Anterior cingulate cortex (tissue), 58 donors: Measurements from ENCODE around the gene LNPK.
"Not testable (repeated sequence)": the region's sequence is repeated elsewhere in the genome, so short reads cannot be mapped to it uniquely, and the experiment has no call there.

Source experiments
- DNase-seq, 58 donors: peaks; one replicate each; lab custom pipeline; 2025; lab: John Stamatoyannopoulos, UW

Gene LNPK

DNA sequence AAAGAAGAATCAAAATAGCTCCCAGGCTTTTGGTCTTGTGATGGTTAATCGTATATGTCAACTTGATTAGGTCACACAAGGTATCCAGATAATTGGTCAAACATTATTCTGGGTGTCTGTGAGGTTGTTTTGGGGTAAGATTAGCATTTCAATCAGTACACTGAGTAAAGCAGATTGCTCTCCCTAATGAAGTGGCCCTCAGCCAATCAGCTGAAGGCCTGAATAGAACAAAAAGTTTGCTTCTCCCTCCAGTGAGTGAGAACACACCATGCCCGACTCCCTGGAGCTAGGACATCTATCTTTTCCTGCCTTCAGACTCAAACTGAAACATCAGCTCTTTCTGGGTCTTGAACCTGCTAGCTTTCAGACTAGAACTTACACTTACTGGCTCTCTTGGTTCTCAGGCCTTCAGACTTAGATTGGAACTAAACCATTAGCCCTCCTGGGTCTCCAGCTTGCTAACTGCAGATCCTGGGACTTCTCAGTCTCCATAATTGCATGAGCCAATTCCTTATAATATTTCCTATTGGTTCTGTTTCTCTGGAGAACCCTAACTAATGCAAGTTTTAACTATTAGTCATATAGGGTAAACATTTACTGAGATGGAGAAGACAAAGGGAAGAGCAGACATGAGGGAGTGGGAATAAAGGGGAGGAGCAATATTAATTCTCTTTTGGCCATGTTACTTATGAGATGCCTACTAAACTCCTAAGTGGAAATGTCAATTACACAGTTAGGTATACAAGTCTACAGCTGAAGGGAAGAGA is 25.5 kb downstream of the LNPK start:
- no peak for DNase-seq

DNA sequence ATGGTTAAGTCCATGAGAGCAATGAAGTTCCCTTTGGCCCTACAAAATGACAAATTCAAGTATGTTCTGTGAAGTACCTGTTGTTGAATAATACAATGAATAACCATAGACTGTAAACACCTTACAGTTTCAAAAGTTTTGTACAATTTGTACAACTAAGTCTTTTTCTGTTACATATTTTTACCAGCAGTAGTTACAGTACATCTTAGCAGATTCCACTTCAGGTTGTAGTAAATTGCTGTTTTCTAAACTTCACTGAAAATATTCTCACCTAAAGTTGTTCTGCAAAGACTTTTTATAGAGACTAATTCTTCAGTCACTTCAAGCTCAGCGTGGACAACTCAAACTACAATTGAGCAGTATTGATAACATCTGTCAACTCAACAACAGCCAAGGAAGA is 28.7 kb downstream of the LNPK start:
- DNase-seq: no peak

DNA sequence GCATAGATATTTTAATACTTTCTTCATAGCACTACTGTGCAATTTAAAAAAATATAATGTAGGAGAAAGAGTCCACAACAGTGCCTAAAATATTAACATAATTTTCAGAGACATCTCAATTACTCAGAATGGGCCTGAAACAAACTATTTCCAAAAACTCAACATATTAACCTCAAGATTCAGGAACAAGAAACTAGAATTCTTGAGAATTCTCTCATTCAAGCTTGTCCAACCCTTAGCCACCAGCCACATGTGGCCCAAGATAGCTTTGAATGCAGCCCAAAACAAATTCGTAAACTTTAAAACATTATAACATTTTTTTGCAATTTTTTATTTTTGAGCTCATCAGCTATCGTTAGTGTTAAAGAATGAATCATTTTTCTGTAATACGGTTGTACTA is 35.2 kb downstream of the LNPK start:
- no peak for DNase-seq

DNA sequence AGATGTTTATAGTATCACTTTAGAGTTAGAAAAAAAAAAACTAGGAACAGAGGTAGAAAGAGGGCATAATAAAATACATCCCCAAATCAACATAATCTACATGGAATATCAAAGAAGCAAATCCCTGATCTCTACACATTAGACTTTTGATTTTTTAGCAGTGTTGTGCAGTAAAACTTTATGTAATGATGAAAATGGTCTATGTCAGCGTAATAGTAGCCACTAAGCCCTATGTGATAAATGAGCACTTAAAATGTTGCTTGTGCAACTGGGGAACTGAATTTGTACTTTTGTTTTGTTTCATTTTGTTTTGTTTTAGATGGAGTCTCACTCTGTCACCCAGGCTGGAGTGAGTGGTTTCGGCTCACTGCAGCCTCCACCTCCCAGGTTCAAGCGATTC is 36.3 kb downstream of the LNPK start:
- no peak for DNase-seq

DNA sequence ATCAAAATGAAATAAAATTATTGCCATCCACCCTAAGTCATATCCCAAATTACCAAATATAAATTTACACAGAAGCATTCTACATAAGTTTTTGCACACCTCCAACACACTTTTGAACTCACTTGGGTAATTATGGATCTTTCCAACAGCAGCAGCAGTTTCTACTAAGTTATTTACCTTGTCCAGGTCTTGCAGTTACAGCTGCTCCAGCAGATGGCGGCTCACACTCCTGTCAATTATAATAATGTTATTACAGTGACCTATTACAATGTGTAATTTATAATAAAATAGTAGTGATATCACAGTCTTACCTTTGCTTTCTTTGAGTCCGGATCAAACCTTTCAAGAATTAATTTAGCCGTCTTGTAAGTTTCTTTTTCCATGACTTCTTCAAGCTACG is 37.9 kb downstream of the LNPK start:
- no peak for DNase-seq

DNA sequence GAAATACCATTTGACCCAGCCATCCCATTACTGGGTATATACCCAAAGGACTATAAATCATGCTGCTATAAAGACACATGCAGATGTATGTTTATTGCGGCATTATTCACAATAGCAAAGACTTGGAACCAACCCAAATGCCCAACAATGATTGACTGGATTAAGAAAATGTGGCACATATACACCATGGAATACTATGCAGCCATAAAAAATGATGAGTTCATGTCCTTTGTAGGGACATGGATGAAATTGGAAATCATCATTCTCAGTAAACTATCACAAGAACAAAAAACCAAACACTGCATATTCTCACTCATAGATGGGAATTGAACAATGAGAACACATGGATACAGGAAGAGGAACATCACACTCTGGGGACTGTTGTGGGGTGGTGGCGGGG is 38.9 kb downstream of the LNPK start:
- not testable (repeated sequence) for DNase-seq

DNA sequence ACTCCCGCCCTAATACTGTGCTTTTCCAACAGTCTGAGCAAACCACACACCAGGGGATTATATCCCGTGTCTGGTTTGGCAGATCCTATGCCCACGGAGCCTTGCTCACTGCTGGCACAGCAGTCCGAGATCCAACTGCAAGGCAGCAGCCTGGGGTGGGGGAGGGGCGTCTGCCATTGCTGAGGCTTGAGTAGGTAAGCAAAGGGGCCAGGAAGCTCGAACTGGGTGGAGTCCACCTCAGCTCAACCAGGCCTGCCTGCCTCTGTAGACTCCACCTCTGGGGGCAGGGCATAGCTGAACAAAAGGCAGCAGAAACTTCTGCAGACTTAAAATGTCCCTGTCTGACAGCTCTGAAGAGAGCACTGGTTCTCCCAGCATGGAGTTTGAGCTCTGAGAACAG is 44.2 kb downstream of the LNPK start:
- DNase-seq: no peak

DNA sequence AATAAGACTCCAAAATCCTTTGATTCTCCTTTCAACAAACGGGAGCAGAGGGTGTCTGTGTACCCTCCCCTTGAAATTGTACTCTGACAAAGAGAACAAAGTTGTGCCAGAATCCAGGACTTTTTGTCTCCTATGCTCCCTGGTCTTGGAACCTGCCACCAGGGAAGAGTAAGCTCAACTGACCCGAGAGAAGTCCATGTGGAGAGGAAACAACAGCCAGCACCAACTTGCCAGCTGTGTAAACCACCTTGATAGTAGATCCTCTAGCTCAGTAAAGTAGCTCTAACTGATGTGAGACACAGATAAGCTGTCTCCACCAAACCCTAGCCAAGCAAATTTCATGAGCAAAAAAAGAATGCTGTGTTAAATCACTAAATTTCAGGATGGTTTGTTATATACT is 46.9 kb downstream of the LNPK start:
- DNase-seq: no peak

DNA sequence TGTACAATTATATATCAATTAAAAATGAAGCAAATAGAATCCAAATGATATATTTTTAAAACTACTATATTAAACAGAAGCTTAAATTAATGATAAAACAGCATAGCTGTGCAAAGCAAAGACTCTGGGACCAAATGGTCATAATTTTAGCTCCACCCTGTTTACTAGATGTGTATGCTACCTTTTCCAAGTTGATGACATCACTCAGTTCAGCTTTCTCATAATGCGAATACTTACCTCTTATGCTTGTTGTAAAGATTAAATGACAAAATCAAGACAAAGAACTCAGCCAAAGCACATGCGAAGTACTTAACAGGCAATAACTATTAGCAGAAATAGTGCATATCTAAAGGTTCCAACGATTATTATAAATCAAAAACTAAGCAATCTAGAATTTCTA is 51.6 kb downstream of the LNPK start:
- no peak for DNase-seq

DNA sequence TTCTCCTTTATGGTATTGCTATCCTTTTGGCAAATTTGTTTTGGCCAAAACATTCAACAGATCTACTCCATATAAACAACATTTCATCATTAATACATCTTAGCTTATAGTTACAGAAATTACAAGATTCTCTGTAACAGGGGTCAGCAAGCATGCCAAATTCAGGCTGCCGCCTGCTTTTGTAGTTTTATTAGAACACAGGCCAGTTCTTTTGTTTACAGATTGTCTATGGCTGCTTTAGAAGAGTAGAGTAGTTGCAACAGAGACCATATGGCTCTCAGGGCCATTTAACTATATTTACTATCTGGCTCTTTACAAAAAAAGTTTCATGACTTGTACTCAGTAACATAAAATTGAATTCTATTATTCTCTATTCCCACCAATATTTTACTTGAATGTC is 53.9 kb downstream of the LNPK start:
- no peak for DNase-seq

DNA sequence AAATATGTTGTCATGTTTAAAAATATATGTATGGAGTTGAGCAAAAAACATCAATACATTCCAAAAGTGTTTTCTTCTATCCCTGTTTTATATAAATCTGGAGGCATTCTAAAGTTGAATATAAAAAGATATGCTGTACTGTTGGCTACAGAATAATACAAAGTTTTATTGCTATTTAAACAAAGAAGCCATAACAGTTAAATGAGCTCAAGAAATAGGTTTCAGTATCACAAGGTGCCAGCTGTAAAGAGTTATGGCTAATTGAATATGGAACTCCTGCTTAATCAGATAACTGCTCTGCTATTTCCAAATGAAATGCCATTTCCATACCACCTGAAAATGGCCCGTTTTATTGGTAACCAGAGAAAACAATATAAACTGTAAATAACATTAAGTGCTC is 55.0 kb downstream of the LNPK start:
- DNase-seq: no peak

DNA sequence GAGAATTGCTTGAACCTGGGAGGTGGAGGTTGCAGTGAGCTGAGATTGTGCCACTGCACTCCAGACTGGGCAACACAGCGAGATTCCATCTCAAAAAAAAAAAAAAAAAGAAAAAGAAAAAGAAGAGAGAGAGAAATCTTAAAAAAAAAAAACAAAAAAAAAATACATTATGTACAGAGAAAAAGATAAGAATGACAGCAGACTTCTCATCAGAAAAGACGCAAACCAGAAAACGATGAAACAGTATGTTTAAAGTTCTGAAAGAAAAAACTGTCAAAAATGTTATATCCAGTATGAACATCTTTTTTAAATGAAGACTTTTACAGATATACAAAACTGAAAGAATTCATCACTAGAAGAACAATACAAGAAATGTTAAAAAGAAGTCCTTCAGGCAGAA is 60.4 kb downstream of the LNPK start:
- DNase-seq: no peak

DNA sequence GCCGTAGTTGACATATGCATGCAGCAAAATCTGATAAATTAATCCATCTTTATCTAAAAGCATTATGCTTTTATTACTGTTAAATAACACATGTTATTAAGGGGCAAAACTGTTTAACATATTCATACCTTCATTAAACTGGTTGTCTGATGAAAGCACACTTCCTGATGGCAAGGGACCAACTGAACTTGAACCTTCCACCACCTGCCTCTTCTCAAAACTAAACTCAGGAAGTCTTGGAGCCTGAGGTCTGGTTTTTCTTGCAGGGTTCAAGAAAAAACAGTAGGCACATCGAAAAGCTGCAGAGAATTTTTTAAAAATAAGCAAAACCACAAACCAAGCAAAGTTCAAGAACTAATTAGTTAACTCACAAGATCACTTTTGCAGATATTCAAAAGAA is 64.9 kb downstream of the LNPK start:
- DNase-seq: no peak

DNA sequence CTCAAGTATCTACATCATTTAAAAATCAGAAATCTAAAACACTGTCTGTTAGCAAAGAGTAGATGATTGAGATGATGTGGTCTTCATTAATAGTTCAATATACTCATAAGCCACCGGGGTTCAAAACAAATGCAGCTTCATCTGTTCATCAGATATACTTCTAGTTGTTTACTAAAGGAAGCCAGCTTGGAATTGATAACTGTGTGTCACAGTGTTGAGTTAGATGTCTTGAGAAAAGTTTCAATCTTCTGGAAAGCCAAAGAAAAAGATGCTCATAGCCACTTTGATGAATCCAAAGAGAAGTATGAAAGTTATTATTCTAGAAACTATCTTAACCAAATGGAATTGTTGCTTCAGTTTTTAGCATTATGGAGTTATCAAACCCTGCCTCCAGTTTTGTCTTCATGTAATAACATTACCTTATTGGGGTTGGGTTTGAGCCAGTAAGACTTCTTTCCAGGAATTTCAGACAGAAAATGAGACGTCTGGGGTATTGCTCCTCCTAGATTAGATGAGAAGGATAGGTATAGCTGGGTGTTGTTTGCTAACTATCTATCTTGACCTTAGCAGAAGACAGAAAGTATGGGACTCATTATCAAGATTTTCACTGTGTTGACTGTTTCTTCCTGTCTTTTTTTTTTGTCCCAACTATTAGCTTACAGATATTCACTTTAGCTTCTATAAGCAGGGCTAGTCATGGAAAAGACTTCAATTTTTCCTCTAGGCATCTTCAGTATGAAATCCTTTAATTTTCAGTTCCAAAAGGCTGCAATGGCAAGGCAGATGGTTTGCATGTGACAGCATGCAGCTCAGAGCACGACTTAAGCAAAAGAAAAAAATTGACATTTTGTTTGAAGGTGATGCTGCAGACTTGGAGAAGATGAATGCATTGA is 66.5 kb downstream of the LNPK start:
- DNase-seq: no peak

DNA sequence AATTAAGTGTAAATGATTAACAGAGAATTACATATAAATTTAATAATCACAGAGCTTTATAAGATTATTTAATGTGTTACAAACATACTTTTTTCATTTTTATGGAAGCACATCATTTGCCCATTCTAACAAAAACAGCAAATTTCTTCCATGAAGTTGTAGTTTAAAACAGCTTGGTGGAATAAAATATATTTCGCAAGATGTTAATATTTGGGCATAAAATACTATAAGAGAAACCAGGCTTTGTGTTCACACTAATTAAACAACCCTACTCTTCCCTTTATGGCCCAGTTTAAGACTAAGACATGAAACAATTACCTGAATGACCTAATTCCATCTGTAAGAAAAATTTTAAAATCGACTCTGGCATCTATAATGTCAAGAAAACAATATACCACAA is 69.4 kb downstream of the LNPK start:
- no peak for DNase-seq

DNA sequence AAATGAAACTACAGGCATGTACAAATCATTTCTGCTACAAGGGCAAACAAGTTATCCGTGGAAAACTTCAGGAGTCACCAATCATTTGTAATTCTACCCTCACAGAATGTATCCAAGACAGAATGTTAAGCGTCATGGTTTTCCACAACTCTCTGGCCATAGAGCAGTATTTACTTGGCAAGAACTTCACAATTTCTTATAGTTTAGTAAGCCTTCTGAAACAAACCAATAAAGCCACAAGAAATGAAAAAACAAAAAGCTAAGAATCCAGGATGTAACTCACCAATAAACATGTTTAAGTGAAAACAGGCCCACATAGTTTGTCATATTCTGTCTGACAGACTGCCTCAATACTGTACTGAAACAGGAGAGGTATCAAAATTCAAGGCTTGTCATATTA is 70.3 kb downstream of the LNPK start:
- no peak for DNase-seq

DNA sequence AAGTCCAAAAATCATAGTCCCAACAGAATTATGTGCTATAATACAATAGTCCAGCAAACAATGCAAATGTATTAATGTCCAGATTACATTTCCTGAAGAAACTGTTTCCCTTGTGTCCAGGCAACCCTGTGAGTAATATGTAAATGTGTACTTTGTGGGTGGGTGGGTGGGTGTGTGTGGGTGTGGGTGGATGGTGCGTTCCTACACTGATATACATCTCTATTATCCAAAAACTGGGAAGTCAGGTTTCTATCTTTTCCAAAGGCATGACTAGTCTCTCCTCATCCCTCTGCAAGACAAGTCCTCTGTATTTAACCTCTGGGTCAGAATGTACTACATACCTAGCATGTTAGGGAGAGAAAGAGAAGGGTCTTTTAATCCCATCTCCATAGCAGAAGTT is 71.6 kb downstream of the LNPK start:
- no peak for DNase-seq

DNA sequence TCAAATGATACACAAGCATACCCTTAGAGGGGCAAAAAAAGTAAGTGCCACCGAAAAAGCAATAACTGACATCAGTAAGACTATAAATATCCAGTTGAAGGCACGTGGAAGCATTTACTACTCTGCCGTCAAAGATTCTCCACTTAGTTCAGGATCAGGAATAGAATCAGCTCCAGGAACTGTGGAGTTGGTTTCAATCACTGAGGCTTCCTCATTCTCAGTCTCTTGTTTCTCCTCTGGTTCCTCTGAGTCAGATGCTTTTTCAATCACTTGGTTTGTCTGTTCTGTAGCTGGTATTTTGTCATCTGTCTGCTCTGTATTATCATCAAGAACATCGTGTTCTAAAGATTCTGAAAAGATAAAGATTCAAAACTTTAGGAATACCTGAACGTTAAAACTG is 72.2 kb downstream of the LNPK start:
- no peak for DNase-seq

DNA sequence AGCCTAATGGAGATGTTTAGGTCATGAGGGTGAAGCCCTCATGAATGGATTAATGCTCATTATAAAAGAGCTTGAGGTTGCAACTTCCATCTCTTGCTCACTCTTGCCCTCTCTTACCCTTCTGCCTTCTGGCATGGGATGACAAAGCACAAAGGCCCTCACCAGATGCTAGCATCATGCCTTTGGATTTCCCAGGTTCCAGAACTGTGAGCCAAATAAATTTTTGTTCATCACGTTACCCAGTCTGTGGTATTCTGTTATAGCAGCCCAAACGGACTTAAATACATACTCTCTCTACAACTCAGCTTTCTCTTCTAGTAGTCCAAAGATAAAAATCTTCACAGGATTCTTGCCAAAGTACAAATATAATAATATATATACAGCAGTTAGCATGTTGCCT is 75.8 kb downstream of the LNPK start:
- no peak for DNase-seq

DNA sequence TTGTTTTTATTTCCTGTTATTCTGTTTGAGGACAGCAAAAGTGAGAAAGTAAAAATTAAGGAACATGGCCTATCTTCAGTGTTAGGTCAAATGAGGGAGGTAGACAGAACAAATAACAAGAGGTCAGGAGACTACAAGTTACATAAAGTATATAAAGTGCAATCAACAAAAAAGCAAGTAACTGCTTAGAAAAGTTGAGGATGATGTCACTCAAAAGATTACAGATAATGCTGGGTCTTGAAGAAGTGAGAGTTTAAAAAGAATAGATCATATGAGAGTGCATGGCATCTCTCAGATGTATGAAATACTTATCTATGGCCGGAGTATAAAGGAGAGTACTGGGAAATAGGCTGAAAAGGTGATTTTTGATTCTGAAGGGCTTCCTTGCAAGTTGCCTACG is 79.9 kb downstream of the LNPK start:
- no peak for DNase-seq

DNA sequence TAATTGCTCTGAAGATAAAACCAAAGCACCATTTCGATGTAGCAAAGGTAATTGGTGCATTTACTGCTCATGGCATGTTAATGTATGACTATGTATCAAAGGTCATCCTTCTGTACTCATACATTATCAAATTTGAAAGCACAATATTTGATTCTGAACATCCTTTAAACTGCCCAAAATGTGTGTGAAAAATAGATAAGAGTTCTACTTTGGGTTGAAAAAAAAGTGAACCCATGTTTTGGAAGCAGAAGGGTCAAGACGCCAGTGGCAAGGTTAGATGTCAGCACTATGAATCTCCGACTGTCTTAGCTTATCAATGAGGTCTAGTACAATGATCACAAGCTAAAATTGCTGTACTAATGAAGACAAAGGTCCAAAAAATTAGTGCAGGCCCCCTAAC is 83.1 kb downstream of the LNPK start:
- DNase-seq: no peak

DNA sequence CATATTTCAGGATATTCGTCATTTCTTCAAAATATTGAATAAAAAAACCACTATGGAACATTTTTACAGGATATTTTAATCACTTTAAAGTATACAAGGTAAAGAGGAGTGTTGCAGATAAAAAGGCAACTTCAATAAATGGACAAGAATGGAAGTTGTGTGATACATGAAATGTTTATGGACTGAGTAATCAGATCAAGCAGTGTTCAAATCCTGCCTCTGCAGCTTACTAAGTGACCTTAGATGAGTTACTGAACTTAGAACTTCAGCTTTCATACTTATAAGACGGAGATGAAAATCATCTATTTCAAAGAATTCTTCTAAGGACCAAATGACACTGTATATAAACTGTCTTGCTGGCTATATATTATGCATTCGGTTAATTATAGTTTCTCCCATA is 87.2 kb downstream of the LNPK start:
- DNase-seq: no peak
